WERI-Rb-1 (cell line): ENCODE results near the gene UAP1L1.

ENCODE experiments used
- DNase-seq: peaks from one replicate; pipeline ENCODE4 v3.0.0-alpha.2; 2020
- H3K27ac ChIP-seq: fragments of 250-450 bp; sonication (Bioruptor Pico); 2 replicates; pipeline ENCODE4 v1.5.1; 2020; ENCODE audit warnings: mild to moderate bottlenecking, moderate library complexity
- H3K27me3 ChIP-seq: fragments of 250-450 bp; sonication (Bioruptor Pico); 2 replicates; pipeline ENCODE4 v1.5.1; 2021; ENCODE audit warnings: mild to moderate bottlenecking, low read depth, moderate library complexity; ENCODE audit not compliant: insufficient read depth, severe bottlenecking
- H3K36me3 ChIP-seq: fragments of 250-450 bp; sonication (Bioruptor Pico); 2 replicates; pipeline ENCODE4 v1.5.1; 2020; ENCODE audit warnings: mild to moderate bottlenecking, moderate library complexity
- H3K4me3 ChIP-seq: 2 replicates; pipeline ENCODE4 v1.5.1; 2011; ENCODE audit warnings: low read depth, mild to moderate bottlenecking, control low read depth, low read length
- H3K9me3 ChIP-seq: fragments of 250-450 bp; sonication (Bioruptor Pico); 2 replicates; pipeline ENCODE4 v1.5.1; 2021; ENCODE audit warnings: mild to moderate bottlenecking, moderate library complexity; ENCODE audit not compliant: severe bottlenecking
- CTCF ChIP-seq: IDR thresholded peaks from 2 replicates; pipeline ENCODE4 v1.5.1; 2011; ENCODE audit warnings: low read depth, mild to moderate bottlenecking, control low read depth, inconsistent platforms, low read length

The UAP1L1 gene

GRCh38 chr9:137105814-137106661 lies 28.7 kb downstream of the UAP1L1 start:
- no peaks in the 10 kb centered on the region for H3K27me3 ChIP-seq
- no peak for DNase-seq
- peaks cover 3% of the 10 kb centered on the region for H3K9me3 ChIP-seq
- no peak overlapping the region for H3K27ac ChIP-seq
- H3K36me3 ChIP-seq: peaks cover 58% of the 10 kb centered on the region
- TF ChIP-seq CTCF: no peak
- H3K4me3 ChIP-seq: no peak overlapping the region

- H3K27ac ChIP-seq: no peak overlapping the region
- no peak for TF ChIP-seq CTCF
- peaks cover 51% of the 10 kb centered on the region for H3K36me3 ChIP-seq
- DNase-seq: no peak
- no peaks in the 10 kb centered on the region for H3K9me3 ChIP-seq
- no peak overlapping the region for H3K4me3 ChIP-seq
- H3K27me3 ChIP-seq: no peaks in the 10 kb centered on the region
Measured at GRCh38 chr9:137106662-137107250, 29.4 kb downstream of the UAP1L1 start.

GRCh38 chr9:137107312-137107921 lies 30.1 kb downstream of the UAP1L1 start:
- H3K27ac ChIP-seq: no peak overlapping the region
- no peaks in the 10 kb centered on the region for H3K9me3 ChIP-seq
- no peaks in the 10 kb centered on the region for H3K27me3 ChIP-seq
- TF ChIP-seq CTCF: no peak
- H3K36me3 ChIP-seq: peaks cover 49% of the 10 kb centered on the region
- DNase-seq: no peak
- H3K4me3 ChIP-seq: no peak overlapping the region

GRCh38 chr9:137107982-137108381 lies 30.7 kb downstream of the UAP1L1 start:
- Histone ChIP-seq H3K4me3 (no peak overlapping the region), H3K36me3 (peaks cover 52% of the 10 kb centered on the region), H3K27ac (no peak overlapping the region), H3K27me3 (no peaks in the 10 kb centered on the region), H3K9me3 (no peaks in the 10 kb centered on the region)
- no peak for TF ChIP-seq CTCF
- DNase-seq: no peak

- peaks cover 52% of the 10 kb centered on the region for H3K36me3 ChIP-seq
- no peak for DNase-seq
- H3K27me3 ChIP-seq: no peaks in the 10 kb centered on the region
- H3K9me3 ChIP-seq: no peaks in the 10 kb centered on the region
- H3K4me3 ChIP-seq: no peak overlapping the region
- H3K27ac ChIP-seq: no peak overlapping the region
- no peak for TF ChIP-seq CTCF
Measured at GRCh38 chr9:137108608-137109249, 31.4 kb downstream of the UAP1L1 start.
